H1 (cell line): Measurements from ENCODE around the gene GINS2. TPM values are rescaled to one million over a fixed set of nuclear protein-coding genes. Genes with fewer than 3 reads are reported as not detected.

ENCODE experiments used
- CHD1 ChIP-seq: IDR thresholded peaks from 2 replicates; pipeline ENCODE4 v1.6.1; 2012; ENCODE audit warnings: low read depth, low read length, improper control_type of control experiment
- SAP30 ChIP-seq: fragments of 300-600 bp; sonication (generic); IDR thresholded peaks from 2 replicates; pipeline ENCODE4 v1.7.1; 2012; ENCODE audit warnings: low read length, moderate library complexity, mild to moderate bottlenecking, inconsistent platforms; ENCODE audit not compliant: insufficient read depth, insufficient replicate concordance
- SP4 ChIP-seq: IDR thresholded peaks from 2 replicates; pipeline ENCODE4 v1.6.1; 2012; ENCODE audit warnings: low read length, inconsistent platforms
- polyA plus RNA-seq, 7 experiments: library from polyadenylated mRNA; depleted of rRNA in 3 of 7; stranded (reverse) in 5 of 7; unstranded in 2 of 7; fragments of >200 nt in 5 of 7; fragments of 200-250 nt in 2 of 7; gene quantifications; 1 replicate in 5 of 7; 2 replicates in 1 of 7; 4 replicates in 1 of 7; pipeline versions ENCODE4 v1.2.1 to v1.2.3, GENCODE V29; 2011 to 2013; ENCODE audit warnings: missing spikeins in 2 of 7, mixed read lengths in 2 of 7
- total RNA-seq: library from RNA; stranded (reverse); fragmentation: NEBNext Ultra II Directional; extraction: Animal tissue kit (Norgen Biotek cat#: 25700); gene quantifications from 2 replicates; pipeline ENCODE4 v1.2.1, GENCODE V29; 2021

The GINS2 gene
- total and polyA plus RNA-seq, 2 of the 8 experiments (the other 6 are each of a cell fraction or from before 2014, with no cell fraction given): 29.4 to 59.1 TPM

DNA sequence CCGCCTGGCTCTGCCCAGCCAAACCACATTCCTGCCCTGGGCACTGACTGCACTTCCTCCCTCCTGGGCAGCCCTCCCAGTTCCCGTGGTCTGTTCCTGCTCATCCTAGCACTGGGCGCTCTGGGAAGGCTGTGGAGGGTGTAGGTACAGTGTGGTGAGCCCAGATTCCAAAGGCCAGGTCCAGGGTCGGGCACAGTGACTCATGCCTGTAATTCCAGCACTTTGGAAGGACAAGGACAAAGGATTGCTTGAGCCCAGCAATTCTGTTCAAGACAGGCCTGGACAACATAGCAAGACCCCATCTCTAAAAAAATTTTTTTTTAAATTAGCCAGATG, 31.5 kb upstream of the GINS2 start (continued):
- TF ChIP-seq SP4 (no peak), SAP30 (no peak), CHD1 (no peak)
